ENCODE results near the gene ZFTA. TPM values are rescaled to one million over a fixed set of nuclear protein-coding genes. Genes with fewer than 3 reads are reported as not detected.

ZFTA gene
- total RNA-seq, 4 donors from 2014 or later: 2.9 to 12.0 (median 4.6) TPM

- Histone ChIP-seq H3K36me3 (peaks cover 0 to 77% (median 17%) of the 10 kb centered on the region in 3 donors), H3K27ac (no peak overlapping the region), H3K9me3 (no peaks in the 10 kb centered on the region), H3K27me3 (no peaks in the 10 kb centered on the region), H3K4me1 (peaks cover 0 to 8% (median 0%) of the 10 kb centered on the region in 3 donors), H3K4me3 (no peak overlapping the region)
- intact Hi-C loops (cut with DNase I): no loop called here
- 86 to 87% methylated on average over 4 of the region's 5 CpGs for WGBS, 2 donors
- no peak for DNase-seq
- no peak for TF ChIP-seq POLR2A (IDR thresholded peaks at IDR 0.05)
- no peak for TF ChIP-seq CTCF (IDR thresholded peaks at IDR 0.05)
Observed at GRCh38 chr11:63756919-63757761, 11.4 kb downstream of the ZFTA start.

DNA sequence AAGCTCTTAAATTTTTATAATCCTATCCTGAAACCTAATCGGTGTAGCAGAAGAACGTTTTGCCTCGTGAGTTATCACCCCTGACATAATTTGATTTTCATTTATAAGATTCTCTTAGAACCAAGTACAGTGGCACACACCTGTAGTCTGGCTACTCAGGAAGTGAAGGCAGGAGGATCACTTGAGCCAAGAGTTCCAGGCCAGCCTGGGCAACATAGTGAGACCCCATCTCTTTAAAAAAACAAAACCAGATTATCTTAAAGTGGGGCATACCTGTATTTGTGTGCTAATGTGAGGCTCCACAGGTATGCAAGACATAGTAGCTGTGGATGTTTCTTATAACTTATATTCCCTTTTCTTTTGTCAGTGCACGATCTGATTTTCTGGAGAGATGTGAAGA, 19.0 kb downstream of the ZFTA start:
- Histone ChIP-seq H3K27ac (no peak overlapping the region), H3K4me3 (no peak overlapping the region), H3K4me1 (peaks cover 0 to 6% (median 0%) of the 10 kb centered on the region in 3 donors), H3K36me3 (peaks cover 0 to 50% (median 4%) of the 10 kb centered on the region in 3 donors), H3K9me3 (no peaks in the 10 kb centered on the region), H3K27me3 (no peaks in the 10 kb centered on the region)
- 87 to 88% methylated on average over 4 of the region's 4 CpGs for WGBS, 2 donors
- intact Hi-C loops (cut with DNase I): no loop called here
- TF ChIP-seq CTCF (IDR thresholded peaks at IDR 0.05): no peak
- TF ChIP-seq POLR2A (IDR thresholded peaks at IDR 0.05): no peak
- no peak for DNase-seq

DNA sequence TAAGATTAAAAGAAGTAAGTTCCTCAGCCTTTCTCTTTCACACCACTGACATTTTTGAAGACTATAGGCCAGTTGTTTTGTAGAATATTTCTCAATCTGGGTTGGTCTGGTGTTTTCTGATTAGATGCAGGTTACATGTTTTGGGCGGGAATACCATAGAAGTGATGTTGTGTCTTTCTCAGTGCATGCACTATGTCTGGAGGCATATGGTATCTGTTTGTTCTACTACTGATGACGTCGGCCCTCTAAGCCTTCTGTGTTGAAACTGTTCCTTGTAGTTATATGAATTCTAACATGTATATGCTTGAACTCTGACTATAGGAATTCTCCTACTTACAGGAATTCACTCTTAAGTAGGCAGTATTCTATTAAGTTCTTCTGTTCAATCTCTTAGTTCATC, 21.6 kb downstream of the ZFTA start:
- WGBS, 2 donors: 37 to 46% methylated on average over 3 of the region's 3 CpGs
- peaks cover 0 to 26% (median 4%) of the 10 kb centered on the region in 3 donors for H3K36me3 ChIP-seq
- intact Hi-C loops (cut with DNase I): no loop called here
- H3K27ac ChIP-seq: no peak overlapping the region
- no peaks in the 10 kb centered on the region for H3K9me3 ChIP-seq
- no peak overlapping the region for H3K4me3 ChIP-seq
- no peak for DNase-seq
- H3K4me1 ChIP-seq: peaks cover 0 to 6% (median 0%) of the 10 kb centered on the region in 3 donors
- H3K27me3 ChIP-seq: no peaks in the 10 kb centered on the region
- TF ChIP-seq POLR2A (IDR thresholded peaks at IDR 0.05) (no peak), CTCF (IDR thresholded peaks at IDR 0.05) (no peak)

GRCh38 chr11:63745304-63746170, 23.0 kb downstream of the ZFTA start:
- Histone ChIP-seq H3K27ac (no peak overlapping the region), H3K4me1 (peaks cover 0 to 6% (median 0%) of the 10 kb centered on the region in 3 donors), H3K4me3 (no peak overlapping the region), H3K36me3 (peaks cover 0 to 12% (median 0%) of the 10 kb centered on the region in 3 donors), H3K27me3 (no peaks in the 10 kb centered on the region), H3K9me3 (no peaks in the 10 kb centered on the region)
- intact Hi-C loops (cut with DNase I): no loop called here
- WGBS, 2 donors: 75 to 84% methylated on average over 13 of the region's 13 CpGs
- TF ChIP-seq POLR2A (IDR thresholded peaks at IDR 0.05) (no peak), CTCF (IDR thresholded peaks at IDR 0.05) (no peak)
- DNase-seq: no peak
